Hepatocyte (in vitro differentiated cells): Measurements from ENCODE around the gene FARP1. TPM values are rescaled to one million over a fixed set of nuclear protein-coding genes. Genes with fewer than 3 reads are reported as not detected.

Experiments used
- DNase-seq: peaks from one replicate; pipeline ENCODE4 v3.0.0-alpha.2; 2016; ENCODE audit warnings: low spot score
- H2AFZ ChIP-seq: fragments of 200-600 bp; sonication (generic); 2 replicates; pipeline ENCODE4 v1.6.0; 2016; ENCODE audit warnings: antibody characterized with exemption, mild to moderate bottlenecking
- H3K27ac ChIP-seq: fragments of 200-600 bp; sonication (generic); 2 replicates; pipeline ENCODE4 v1.5.1; 2016; ENCODE audit warnings: mild to moderate bottlenecking
- H3K27me3 ChIP-seq: fragments of 200-600 bp; sonication (generic); 2 replicates; pipeline ENCODE4 v1.6.1; 2016
- H3K36me3 ChIP-seq: fragments of 200-600 bp; sonication (generic); replicated peaks from 2 replicates; pipeline ENCODE4 v1.5.1; 2016; ENCODE audit warnings: low read depth; ENCODE audit not compliant: insufficient read depth
- H3K4me1 ChIP-seq: fragments of 200-600 bp; sonication (generic); 2 replicates; pipeline ENCODE4 v1.5.1; 2016; ENCODE audit warnings: mild to moderate bottlenecking, moderate library complexity; ENCODE audit not compliant: insufficient read depth
- H3K4me2 ChIP-seq: fragments of 200-600 bp; sonication (generic); 2 replicates; pipeline ENCODE4 v1.6.0; 2016
- H3K4me3 ChIP-seq: fragments of 200-600 bp; sonication (generic); 2 replicates; pipeline ENCODE4 v1.5.1; 2016; ENCODE audit warnings: mild to moderate bottlenecking
- H3K79me2 ChIP-seq: fragments of 200-600 bp; sonication (generic); 2 replicates; pipeline ENCODE4 v1.6.0; 2017; ENCODE audit warnings: mild to moderate bottlenecking
- H3K9me2 ChIP-seq: fragments of 200-600 bp; sonication (generic); replicated peaks from 2 replicates; pipeline ENCODE4 v1.6.0; 2017; ENCODE audit warnings: mild to moderate bottlenecking; ENCODE audit not compliant: insufficient read depth
- H3K9me3 ChIP-seq: fragments of 200-600 bp; sonication (generic); 2 replicates; pipeline ENCODE4 v1.5.1; 2016; ENCODE audit warnings: low read depth, mild to moderate bottlenecking
- H4K20me1 ChIP-seq: fragments of 200-600 bp; sonication (generic); 2 replicates; pipeline ENCODE4 v1.6.0; 2016; ENCODE audit warnings: mild to moderate bottlenecking; ENCODE audit not compliant: insufficient read depth, poor library complexity, severe bottlenecking
- CTCF ChIP-seq: fragments of 200-600 bp; sonication (generic); IDR thresholded peaks from 2 replicates; pipeline ENCODE4 v1.5.1; 2016; ENCODE audit warnings: antibody characterized with exemption, mild to moderate bottlenecking; ENCODE audit not compliant: poor library complexity
- EZH2 ChIP-seq: fragments of 200-600 bp; sonication (generic); IDR thresholded peaks from 2 replicates; pipeline ENCODE4 v1.6.1; 2016; ENCODE audit warnings: antibody characterized with exemption, mild to moderate bottlenecking, borderline replicate concordance
- EZH2phosphoT487 ChIP-seq: fragments of 200-600 bp; sonication (generic); IDR thresholded peaks from one replicate; pipeline ENCODE4 v1.6.1; 2018; ENCODE audit warnings: antibody characterized with exemption, mild to moderate bottlenecking, low read depth, moderate library complexity; ENCODE audit not compliant: unreplicated experiment, severe bottlenecking
- WGBS: methylation state at CpG from one replicate; pipeline ENCODE4 v1.1.6; 2016; ENCODE audit warnings: low lambda C conversion rate; ENCODE audit errors: missing lambda C conversion rate; 5-methylcytosine and 5-hydroxymethylcytosine counted together
- polyA plus RNA-seq: library from polyadenylated mRNA; unstranded; fragments of >200 nt; fragmentation: Nextera tagmentation; extraction: Ambion mirVana; gene quantifications from 2 replicates; pipeline ENCODE4 v1.2.1, GENCODE V29; 2016
- total RNA-seq: library from RNA; depleted of rRNA; stranded (reverse); fragments of >200 nt; gene quantifications from 2 replicates; pipeline ENCODE4 v1.2.3, GENCODE V29; 2014

The FARP1 gene
- total and polyA plus RNA-seq, 2 experiments from 2014 or later = 35.5 to 68.7 TPM

GRCh38 chr13:98351636-98352035 lies 208.7 kb downstream of the FARP1 start:
- Histone ChIP-seq H3K27ac (no peak overlapping the region), H3K4me1 (no peaks in the 10 kb centered on the region), H3K4me3 (no peak overlapping the region), H3K27me3 (no peaks in the 10 kb centered on the region), H3K36me3 (no peaks in the 10 kb centered on the region), H2AFZ (no peak overlapping the region), H3K9me2 (no peaks in the 10 kb centered on the region), H3K4me2 (no peak overlapping the region), H3K79me2 (peaks cover 30% of the 10 kb centered on the region), H4K20me1 (peaks cover 3% of the 10 kb centered on the region), H3K9me3 (no peaks in the 10 kb centered on the region)
- WGBS = 95% methylated on average over 8 of the region's 8 CpGs
- TF ChIP-seq CTCF (no peak), EZH2phosphoT487 (no peak), EZH2 (no peak)
- no peak for DNase-seq

GRCh38 chr13:98352226-98352625 lies 209.3 kb downstream of the FARP1 start:
- Histone ChIP-seq H3K4me3 (no peak overlapping the region), H3K27ac (no peak overlapping the region), H3K4me2 (no peak overlapping the region), H3K27me3 (no peaks in the 10 kb centered on the region), H3K9me3 (no peaks in the 10 kb centered on the region), H3K79me2 (peaks cover 24% of the 10 kb centered on the region), H3K4me1 (no peaks in the 10 kb centered on the region), H3K9me2 (no peaks in the 10 kb centered on the region), H4K20me1 (peaks cover 3% of the 10 kb centered on the region), H2AFZ (no peak overlapping the region), H3K36me3 (no peaks in the 10 kb centered on the region)
- TF ChIP-seq CTCF (no peak), EZH2phosphoT487 (no peak), EZH2 (no peak)
- 97% methylated on average over 4 of the region's 4 CpGs for WGBS
- DNase-seq = no peak

GRCh38 chr13:98353750-98354149 lies 210.9 kb downstream of the FARP1 start:
- no peaks in the 10 kb centered on the region for H3K36me3 ChIP-seq
- DNase-seq = no peak
- H3K4me1 ChIP-seq = no peaks in the 10 kb centered on the region
- H3K9me3 ChIP-seq = no peaks in the 10 kb centered on the region
- 94% methylated on average over 1 of the region's 1 CpG for WGBS
- no peaks in the 10 kb centered on the region for H3K9me2 ChIP-seq
- TF ChIP-seq EZH2phosphoT487 = no peak
- H3K27ac ChIP-seq = no peak overlapping the region
- no peak overlapping the region for H3K4me3 ChIP-seq
- peaks cover 36% of the 10 kb centered on the region for H3K79me2 ChIP-seq
- no peaks in the 10 kb centered on the region for H3K27me3 ChIP-seq
- H3K4me2 ChIP-seq = no peak overlapping the region
- no peak overlapping the region for H2AFZ ChIP-seq
- peaks cover 3% of the 10 kb centered on the region for H4K20me1 ChIP-seq

GRCh38 chr13:98358937-98359336 lies 216.0 kb downstream of the FARP1 start:
- WGBS = 95% methylated on average over 1 of the region's 1 CpG
- H3K4me2 ChIP-seq = no peak overlapping the region
- no peaks in the 10 kb centered on the region for H3K9me3 ChIP-seq
- no peak overlapping the region for H3K27ac ChIP-seq
- H3K4me1 ChIP-seq = no peaks in the 10 kb centered on the region
- H3K36me3 ChIP-seq = no peaks in the 10 kb centered on the region
- no peak overlapping the region for H2AFZ ChIP-seq
- no peak overlapping the region for H3K4me3 ChIP-seq
- TF ChIP-seq EZH2 = no peak
- no peak for TF ChIP-seq EZH2phosphoT487
- TF ChIP-seq CTCF = no peak
- H3K9me2 ChIP-seq = no peaks in the 10 kb centered on the region
- no peak for DNase-seq
- H4K20me1 ChIP-seq = peaks cover 3% of the 10 kb centered on the region
- no peaks in the 10 kb centered on the region for H3K27me3 ChIP-seq
- H3K79me2 ChIP-seq = peaks cover 71% of the 10 kb centered on the region
